Fibroblast of mammary gland (primary cell): Measurements from ENCODE around the gene USP35.
"Not testable (repeated sequence)": the region's sequence is repeated elsewhere in the genome, so short reads cannot be mapped to it uniquely, and the experiment has no call there.

Experiments
- DNase-seq: peaks from one replicate; pipeline ENCODE4 v3.0.0-alpha.2; 2010; ENCODE audit warnings: low read depth
- H3K4me3 ChIP-seq: 2 replicates; pipeline ENCODE4 v1.5.1; 2011; ENCODE audit warnings: low read depth, mild to moderate bottlenecking, low read length, moderate library complexity; ENCODE audit not compliant: control insufficient read depth
- TF ChIP-seq, protein P1 (sequence below): conservative IDR thresholded peaks from 2 replicates; pipeline ENCODE4 v1.5.1; 2011; ENCODE audit warnings: low read depth, low read length, inconsistent platforms; ENCODE audit not compliant: control insufficient read depth, insufficient read depth

USP35 gene

DNA sequence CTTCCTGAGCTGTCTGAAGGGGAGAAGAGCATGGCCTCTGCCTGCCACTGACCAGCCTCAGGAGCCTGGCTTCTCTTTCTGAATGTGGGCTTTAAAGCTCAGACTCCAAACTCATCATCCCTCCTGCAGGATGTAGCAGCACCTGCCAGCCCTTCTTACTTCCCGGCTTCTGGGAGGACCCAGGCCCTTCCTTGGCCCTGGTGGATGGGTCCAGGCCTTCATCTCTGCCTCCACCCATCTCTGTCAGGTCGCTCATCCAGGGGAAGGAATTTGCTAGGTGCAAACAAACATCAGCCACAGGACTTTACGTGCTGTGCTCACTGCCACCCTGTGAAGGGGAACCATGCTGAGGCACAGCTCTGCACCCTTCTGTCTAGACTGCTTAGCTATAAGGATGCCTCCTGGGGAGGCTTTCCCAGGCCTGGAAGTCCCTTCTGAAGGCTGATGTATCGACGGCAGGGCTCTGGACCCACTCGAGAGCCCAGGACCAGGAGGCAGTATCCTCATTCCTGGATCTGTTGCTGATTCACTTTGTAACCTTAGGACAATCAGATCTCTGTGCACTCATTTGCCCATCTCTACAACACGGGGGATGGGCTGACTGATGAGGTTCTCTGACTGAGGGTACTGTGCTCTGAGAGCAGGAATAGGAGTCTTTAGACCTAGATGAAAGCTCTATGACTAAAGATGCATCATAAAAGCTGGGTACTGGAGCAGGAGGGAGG is 30.9 kb downstream of the USP35 start:
- no peak for DNase-seq
- no peak overlapping the region for H3K4me3 ChIP-seq
- TF ChIP-seq, protein P1, sequence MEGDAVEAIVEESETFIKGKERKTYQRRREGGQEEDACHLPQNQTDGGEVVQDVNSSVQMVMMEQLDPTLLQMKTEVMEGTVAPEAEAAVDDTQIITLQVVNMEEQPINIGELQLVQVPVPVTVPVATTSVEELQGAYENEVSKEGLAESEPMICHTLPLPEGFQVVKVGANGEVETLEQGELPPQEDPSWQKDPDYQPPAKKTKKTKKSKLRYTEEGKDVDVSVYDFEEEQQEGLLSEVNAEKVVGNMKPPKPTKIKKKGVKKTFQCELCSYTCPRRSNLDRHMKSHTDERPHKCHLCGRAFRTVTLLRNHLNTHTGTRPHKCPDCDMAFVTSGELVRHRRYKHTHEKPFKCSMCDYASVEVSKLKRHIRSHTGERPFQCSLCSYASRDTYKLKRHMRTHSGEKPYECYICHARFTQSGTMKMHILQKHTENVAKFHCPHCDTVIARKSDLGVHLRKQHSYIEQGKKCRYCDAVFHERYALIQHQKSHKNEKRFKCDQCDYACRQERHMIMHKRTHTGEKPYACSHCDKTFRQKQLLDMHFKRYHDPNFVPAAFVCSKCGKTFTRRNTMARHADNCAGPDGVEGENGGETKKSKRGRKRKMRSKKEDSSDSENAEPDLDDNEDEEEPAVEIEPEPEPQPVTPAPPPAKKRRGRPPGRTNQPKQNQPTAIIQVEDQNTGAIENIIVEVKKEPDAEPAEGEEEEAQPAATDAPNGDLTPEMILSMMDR = no peak

DNA sequence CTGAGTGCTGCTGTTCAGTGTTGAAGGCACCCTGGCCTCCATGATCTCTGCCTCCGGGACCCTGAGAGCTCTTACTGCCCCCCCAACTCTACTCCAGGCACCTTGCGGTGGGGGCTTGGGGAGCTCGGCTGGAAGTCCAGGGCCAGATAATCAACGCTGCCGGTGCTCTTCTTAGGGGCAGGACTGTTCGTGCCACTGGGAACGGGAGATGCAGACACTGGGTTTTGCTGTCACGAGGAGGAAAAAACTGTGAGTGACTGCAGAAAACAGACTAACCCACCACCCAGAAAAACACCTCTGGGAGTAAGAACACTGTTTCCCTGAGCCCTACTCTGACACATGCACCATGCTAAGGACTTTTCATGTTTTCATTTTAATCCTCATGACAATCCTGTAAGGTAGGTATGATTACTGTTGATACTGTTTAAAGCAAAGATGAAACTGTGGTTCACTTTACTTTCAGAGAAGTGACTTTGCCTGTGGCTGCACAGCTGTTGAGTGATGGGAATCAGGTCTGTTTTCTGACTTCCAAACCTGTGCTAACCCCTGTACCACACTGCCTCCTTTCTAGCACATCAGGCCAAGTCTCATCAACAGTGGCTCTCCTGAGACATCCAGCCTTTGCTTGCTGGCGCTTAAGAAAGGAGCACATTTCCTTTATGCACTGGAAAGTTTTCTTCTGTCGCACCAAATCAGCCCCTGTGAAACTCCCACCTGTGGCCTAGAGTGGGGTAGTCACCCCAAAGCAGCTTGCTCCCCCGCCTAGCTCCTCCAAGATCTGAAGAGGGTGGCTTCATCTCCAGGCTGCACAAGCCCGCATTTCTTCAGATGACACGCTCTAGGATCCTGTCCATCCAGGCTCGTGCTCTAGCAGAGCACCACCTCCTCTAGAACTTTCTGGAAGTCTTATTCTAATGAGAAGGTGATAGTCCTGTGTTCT is 31.8 kb downstream of the USP35 start:
- DNase-seq = no peak
- H3K4me3 ChIP-seq = no peak overlapping the region
- TF ChIP-seq, protein P1 = no peak

DNA sequence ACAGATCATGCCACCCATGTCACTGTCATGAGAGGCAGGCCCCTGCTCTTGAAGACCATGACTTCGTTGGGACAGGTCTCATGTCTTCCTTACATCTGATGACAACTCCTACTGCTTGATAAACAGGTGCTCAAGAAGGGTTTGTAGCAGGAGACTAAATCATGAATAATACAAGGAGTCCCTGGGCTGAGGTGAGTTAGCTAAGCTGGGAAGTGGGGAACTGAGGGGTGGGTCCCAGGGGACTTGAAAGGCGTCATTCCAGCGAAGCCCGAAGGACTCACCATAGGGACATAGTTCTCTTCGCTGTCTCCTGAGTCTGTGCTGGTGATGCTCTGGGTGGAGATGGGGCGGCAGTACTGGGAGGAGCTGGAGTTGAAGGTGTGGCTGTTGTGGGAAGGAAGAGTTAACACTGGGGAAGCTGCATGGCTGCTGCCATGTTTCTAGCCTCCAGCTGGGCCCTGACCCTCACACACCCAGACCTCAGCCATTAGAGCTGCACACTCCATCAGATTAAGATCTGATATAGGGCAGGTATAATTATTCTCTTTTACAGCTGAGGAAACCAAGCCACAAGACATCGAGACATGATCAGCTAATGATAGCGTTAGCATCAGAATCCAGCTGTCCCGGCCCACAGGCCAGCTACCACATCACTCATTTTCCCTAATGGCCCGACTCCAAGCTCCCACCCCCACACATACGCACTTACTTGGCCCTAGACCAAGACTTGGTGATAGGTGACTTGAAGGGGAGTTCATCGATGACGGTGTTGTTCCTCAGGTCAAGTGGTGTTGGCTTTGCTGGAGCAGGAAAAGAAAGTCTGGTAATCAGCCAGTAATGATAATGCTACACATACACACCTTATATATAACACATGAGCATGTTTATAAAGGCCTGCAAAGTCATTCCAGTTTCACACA is 32.9 kb downstream of the USP35 start:
- TF ChIP-seq, protein P1 = no peak
- no peak overlapping the region for H3K4me3 ChIP-seq

DNA sequence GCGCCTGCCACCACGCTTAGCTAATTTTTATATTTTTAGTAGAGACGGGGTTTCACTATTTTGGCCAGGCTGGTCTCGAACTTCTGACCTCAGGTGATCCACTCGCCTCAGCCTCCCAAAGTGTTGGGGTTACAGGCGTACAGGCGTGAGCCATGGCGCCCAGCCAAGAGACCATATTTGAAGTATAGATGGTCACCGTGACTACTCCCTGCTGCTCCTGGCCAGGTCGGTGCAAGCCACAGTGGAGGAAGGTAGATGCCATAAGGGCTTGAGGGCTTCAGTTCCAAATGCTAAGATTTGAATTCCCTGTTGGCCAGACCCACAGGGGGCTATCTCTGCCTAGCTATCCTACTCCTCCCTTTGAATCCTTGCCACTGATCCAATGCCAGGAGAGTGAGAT is 34.0 kb downstream of the USP35 start:
- DNase-seq, H3K4me3 ChIP-seq: not testable (repeated sequence)

More for the DNA sequence above, 32.9 kb downstream of the USP35 start:
- peak; percentile 27 for DNase-seq

DNA sequence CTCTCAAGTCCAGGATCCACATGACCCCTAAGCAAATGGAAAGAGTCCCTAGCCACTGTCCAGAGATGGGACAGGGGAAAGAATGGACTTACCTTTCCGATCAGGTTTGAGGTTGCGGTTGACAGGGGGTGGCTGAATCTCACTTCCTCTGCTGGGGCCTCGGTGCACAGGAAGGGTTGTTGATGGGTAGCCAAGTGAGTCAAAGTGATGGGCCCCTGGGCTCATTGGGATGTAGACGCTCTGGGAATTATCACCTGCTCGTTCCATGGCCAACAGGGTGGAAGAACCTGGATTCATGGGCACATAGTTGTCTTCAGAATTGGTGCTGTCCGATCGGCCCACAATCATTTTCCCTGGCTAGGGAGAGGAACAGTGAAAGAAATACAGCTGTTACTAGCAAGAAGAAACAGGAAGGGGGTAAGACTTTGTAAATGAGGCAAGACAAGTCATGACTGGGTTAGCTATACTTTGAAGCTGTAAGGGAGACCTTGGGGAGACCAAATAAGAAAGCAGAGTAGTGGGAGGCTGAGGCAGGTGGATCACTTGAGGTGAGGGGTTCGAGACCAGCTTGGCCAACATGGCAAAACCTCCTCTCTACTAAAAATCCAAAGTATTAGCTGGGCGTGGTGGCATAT is 34.7 kb downstream of the USP35 start:
- DNase-seq = no peak
- H3K4me3 ChIP-seq = no peak overlapping the region
- TF ChIP-seq, protein P1 = no peak

DNA sequence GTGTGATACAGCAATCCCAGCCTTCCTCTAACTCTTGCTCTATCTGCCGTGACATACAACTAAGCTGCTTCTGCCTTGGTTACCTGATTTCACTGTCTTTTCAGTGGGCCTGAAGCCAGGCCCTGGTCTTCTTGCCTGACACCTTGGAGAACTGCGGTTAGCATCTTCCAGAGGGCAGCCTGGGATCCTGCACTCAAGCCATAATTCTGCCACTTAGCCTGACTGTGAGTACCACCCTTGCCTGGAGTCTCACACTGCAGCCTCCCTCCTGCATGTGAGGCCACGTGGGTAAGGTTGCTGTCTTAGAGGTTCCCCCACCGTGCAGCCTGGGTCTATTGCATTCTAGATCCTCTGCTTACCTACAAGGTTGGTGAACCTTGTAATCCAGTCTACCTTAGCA is 35.8 kb downstream of the USP35 start:
- no peak overlapping the region for H3K4me3 ChIP-seq
- no peak for DNase-seq
- TF ChIP-seq, protein P1 = no peak
